ENCODE data around the gene CERS4. TPM values are rescaled to one million over a fixed set of nuclear protein-coding genes. Genes with fewer than 3 reads are reported as not detected.

CERS4 gene
- total and polyA plus RNA-seq, 10 of the 15 experiments (the other 5 are each of a cell fraction or from before 2014, with no cell fraction given), result 0.34 to 62.1 (median 20.7) TPM

- no peak for TF ChIP-seq E2F8 (IDR thresholded peaks at IDR 0.05; ENCODE audit: low read depth, partially characterized antibody)
- TF ChIP-seq STAT1 (conservative IDR thresholded peaks at IDR 0.05), result no peak
- TF ChIP-seq ASH2L (IDR thresholded peaks at IDR 0.05; ENCODE audit: borderline replicate concordance, low read depth), result no peak
- no peak for TF ChIP-seq ZNF207 (IDR thresholded peaks at IDR 0.05; ENCODE audit: borderline replicate concordance)
- TF ChIP-seq E4F1 (IDR thresholded peaks at IDR 0.05; ENCODE audit: borderline replicate concordance, partially characterized antibody), result no peak
- TF ChIP-seq EZH2 (IDR thresholded peaks at IDR 0.05; ENCODE audit: borderline replicate concordance, control insufficient read depth, low read depth, low read length), result no peak
- no peak for TF ChIP-seq SP1 (IDR thresholded peaks at IDR 0.05; ENCODE audit: low read depth, low read length)
- TF ChIP-seq, protein P1, sequence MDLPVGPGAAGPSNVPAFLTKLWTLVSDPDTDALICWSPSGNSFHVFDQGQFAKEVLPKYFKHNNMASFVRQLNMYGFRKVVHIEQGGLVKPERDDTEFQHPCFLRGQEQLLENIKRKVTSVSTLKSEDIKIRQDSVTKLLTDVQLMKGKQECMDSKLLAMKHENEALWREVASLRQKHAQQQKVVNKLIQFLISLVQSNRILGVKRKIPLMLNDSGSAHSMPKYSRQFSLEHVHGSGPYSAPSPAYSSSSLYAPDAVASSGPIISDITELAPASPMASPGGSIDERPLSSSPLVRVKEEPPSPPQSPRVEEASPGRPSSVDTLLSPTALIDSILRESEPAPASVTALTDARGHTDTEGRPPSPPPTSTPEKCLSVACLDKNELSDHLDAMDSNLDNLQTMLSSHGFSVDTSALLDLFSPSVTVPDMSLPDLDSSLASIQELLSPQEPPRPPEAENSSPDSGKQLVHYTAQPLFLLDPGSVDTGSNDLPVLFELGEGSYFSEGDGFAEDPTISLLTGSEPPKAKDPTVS (IDR thresholded peaks at IDR 0.05; ENCODE audit: low read depth, low read length), result no peak
- TF ChIP-seq NR2F1 (conservative IDR thresholded peaks at IDR 0.05), result no peak
- TF ChIP-seq PAX5 (IDR thresholded peaks at IDR 0.05; ENCODE audit: borderline replicate concordance, low read depth, low read length), result no peak
Measured at GRCh38 chr19:8185343-8186068, 23.7 kb upstream of the CERS4 start (continued).
